PC-9 (cell line): Measurements from ENCODE around the gene ATG4D. TPM values are rescaled to one million over a fixed set of nuclear protein-coding genes. Genes with fewer than 3 reads are reported as not detected.
A peak's percentile ranks its signal among the peaks of the same experiment; 100 is the strongest.

Source experiments
- BruUV-seq: library from RNA; stranded (reverse); fragments of 400-500 nt; replicated peaks from 2 replicates; lab custom pipeline; 2021; lab: Mats Ljungman, UMichigan
- CTCF ChIA-PET: fragments of 300-600 bp; sonication (Branson Sonifier 250); formaldehyde crosslinking; loops from one replicate; lab custom pipeline; 2022; ENCODE audit warnings: antibody characterized with exemption; lab: Charles Lee
- POLR2A ChIA-PET: fragments of 300-600 bp; sonication (Branson Sonifier 250); formaldehyde crosslinking; loops from one replicate; lab custom pipeline; 2022; ENCODE audit warnings: antibody characterized with exemption; ENCODE audit not compliant: unreplicated experiment; lab: Charles Lee
- DNase-seq, 2 experiments: peaks; one replicate each; pipeline versions ENCODE4 v3.0.0 to v3.0.0-alpha.2; 2015 to 2022; ENCODE audit warnings: mixed read lengths in 1 of 2
- H2AFZ ChIP-seq: fragments of 200-600 bp; sonication (generic); 2 replicates; pipeline ENCODE4 v1.8.1; 2017; ENCODE audit warnings: antibody characterized with exemption
- H3F3A ChIP-seq: fragments of 200-600 bp; sonication (generic); 2 replicates; pipeline ENCODE4 v1.8.1; 2017; ENCODE audit warnings: antibody characterized with exemption, mild to moderate bottlenecking, low read depth; ENCODE audit not compliant: insufficient read depth
- H3K27ac ChIP-seq: fragments of 200-600 bp; sonication (generic); 2 replicates; pipeline ENCODE4 v1.6.1; 2016; ENCODE audit warnings: mixed run types
- H3K27me3 ChIP-seq: fragments of 200-600 bp; sonication (generic); 2 replicates; pipeline ENCODE4 v1.6.1; 2016; ENCODE audit warnings: low read depth, mixed run types; ENCODE audit not compliant: insufficient read depth
- H3K36me3 ChIP-seq: fragments of 200-600 bp; sonication (generic); 2 replicates; pipeline ENCODE4 v1.6.1; 2016; ENCODE audit warnings: low read depth, mixed run types
- H3K4me1 ChIP-seq: fragments of 200-600 bp; sonication (generic); replicated peaks from 2 replicates; pipeline ENCODE4 v1.6.1; 2016; ENCODE audit warnings: mixed run types; ENCODE audit not compliant: insufficient read depth
- H3K4me2 ChIP-seq: fragments of 200-600 bp; sonication (generic); 2 replicates; pipeline ENCODE4 v1.6.1; 2017; ENCODE audit warnings: mixed run types
- H3K4me3 ChIP-seq: fragments of 200-600 bp; sonication (generic); 2 replicates; pipeline ENCODE4 v1.6.1; 2016; ENCODE audit warnings: mixed run types
- H3K79me2 ChIP-seq: fragments of 200-600 bp; sonication (generic); 2 replicates; pipeline ENCODE4 v1.6.1; 2017; ENCODE audit warnings: low read depth, mixed run types
- H3K9me2 ChIP-seq: fragments of 200-600 bp; sonication (generic); 2 replicates; pipeline ENCODE4 v1.8.1; 2017; ENCODE audit warnings: mild to moderate bottlenecking; ENCODE audit not compliant: insufficient read depth
- H3K9me3 ChIP-seq: fragments of 200-600 bp; sonication (generic); 2 replicates; pipeline ENCODE4 v1.8.1; 2016; ENCODE audit warnings: low read depth; ENCODE audit not compliant: insufficient read depth
- H4K20me1 ChIP-seq: fragments of 200-600 bp; sonication (generic); 2 replicates; pipeline ENCODE4 v1.8.1; 2017; ENCODE audit not compliant: insufficient read depth
- EZH2 ChIP-seq: fragments of 200-600 bp; sonication (generic); IDR thresholded peaks from 2 replicates; pipeline ENCODE4 v1.8.0; 2017; ENCODE audit warnings: antibody characterized with exemption, low read depth
- intact Hi-C: fragments of 100-400 bp; cut with micrococcal nuclease; formaldehyde crosslinking; loops from one replicate; pipeline ENCODE4 v1.10.0; 2022; ENCODE audit not compliant: unreplicated experiment
- total RNA-seq: library from RNA; stranded (reverse); gene quantifications from 2 replicates; pipeline ENCODE4 v1.2.3, GENCODE V29; 2021
- TF ChIP-seq, protein P1 (sequence below): fragments of 200-600 bp; sonication (generic); conservative IDR thresholded peaks from 2 replicates; pipeline ENCODE4 v1.6.1; 2017; ENCODE audit warnings: mixed run types, antibody characterized with exemption, mild to moderate bottlenecking, moderate library complexity

The ATG4D gene
- total RNA-seq, 1 experiment from 2014 or later, result 40.2 TPM

DNA sequence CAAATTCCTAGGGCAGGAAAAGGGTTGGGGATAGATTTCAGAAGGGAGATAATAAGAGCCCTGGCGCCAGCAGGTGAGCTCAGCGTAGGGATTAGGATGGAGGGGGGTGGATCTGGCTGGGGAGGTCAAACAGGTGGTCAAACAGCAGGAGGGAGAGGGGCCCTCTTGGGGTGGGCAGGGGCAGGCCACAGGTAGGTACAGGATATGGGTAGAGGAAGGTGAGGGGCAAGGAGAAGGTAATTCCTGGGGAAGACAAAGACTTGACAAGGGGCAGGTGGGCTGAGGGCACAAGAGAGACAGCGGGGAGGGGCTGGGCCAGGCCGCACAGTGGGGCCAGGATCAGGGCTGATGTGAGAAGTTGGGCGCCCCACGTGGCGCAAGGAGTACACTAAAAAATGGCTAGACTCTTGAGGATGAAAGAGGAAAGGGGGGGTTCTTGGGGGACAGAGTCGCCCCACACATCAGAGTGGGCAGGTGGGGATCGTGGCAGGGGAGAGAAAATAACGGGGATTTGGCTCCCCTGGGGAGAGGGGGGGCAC is 21.4 kb downstream of the ATG4D start:
- H3K36me3 ChIP-seq, result peaks cover 2% of the 10 kb centered on the region; the same call in 1 of the 2 replicates
- peaks cover 7% of the 10 kb centered on the region; the same call in 1 of the 2 replicates for H4K20me1 ChIP-seq
- H2AFZ ChIP-seq, result peak overlapping the region; percentile 89
- H3K27ac ChIP-seq, result no peak overlapping the region; the same call in 1 of the 2 replicates
- H3K79me2 ChIP-seq, result peaks cover 22% of the 10 kb centered on the region
- CTCF ChIA-PET, result interaction anchor here (0.6 kb wide), 1 partner anchor 85 kb away, joined by 6 read pairs; no protein-coding TSS in a partner anchor
- TSS peak; percentile 29 for BruUV-seq
- peak overlapping the region; percentile 77 for H3K4me3 ChIP-seq
- H3K4me1 ChIP-seq, result peaks cover 30% of the 10 kb centered on the region
- no peaks in the 10 kb centered on the region for H3K9me2 ChIP-seq
- H3K4me2 ChIP-seq, result peak overlapping the region; percentile 97
- H3K9me3 ChIP-seq, result no peaks in the 10 kb centered on the region
- TF ChIP-seq, protein P1, sequence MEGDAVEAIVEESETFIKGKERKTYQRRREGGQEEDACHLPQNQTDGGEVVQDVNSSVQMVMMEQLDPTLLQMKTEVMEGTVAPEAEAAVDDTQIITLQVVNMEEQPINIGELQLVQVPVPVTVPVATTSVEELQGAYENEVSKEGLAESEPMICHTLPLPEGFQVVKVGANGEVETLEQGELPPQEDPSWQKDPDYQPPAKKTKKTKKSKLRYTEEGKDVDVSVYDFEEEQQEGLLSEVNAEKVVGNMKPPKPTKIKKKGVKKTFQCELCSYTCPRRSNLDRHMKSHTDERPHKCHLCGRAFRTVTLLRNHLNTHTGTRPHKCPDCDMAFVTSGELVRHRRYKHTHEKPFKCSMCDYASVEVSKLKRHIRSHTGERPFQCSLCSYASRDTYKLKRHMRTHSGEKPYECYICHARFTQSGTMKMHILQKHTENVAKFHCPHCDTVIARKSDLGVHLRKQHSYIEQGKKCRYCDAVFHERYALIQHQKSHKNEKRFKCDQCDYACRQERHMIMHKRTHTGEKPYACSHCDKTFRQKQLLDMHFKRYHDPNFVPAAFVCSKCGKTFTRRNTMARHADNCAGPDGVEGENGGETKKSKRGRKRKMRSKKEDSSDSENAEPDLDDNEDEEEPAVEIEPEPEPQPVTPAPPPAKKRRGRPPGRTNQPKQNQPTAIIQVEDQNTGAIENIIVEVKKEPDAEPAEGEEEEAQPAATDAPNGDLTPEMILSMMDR, result no peak; the same call in 1 of the 2 replicates
- TF ChIP-seq EZH2, result no peak
- peaks cover 38% of the 10 kb centered on the region for H3F3A ChIP-seq
- POLR2A ChIA-PET, result interaction anchor here (0.5 kb wide), 1 partner anchor 28 kb away, joined by 3 read pairs; no protein-coding TSS in a partner anchor
- no peaks in the 10 kb centered on the region for H3K27me3 ChIP-seq
- intact Hi-C loops, result loop anchor here (5.0 to 10.0 kb wide), 2 partner anchors 143 to 300 kb away; partner anchors contain the start of gene PDE4A
- no peak for DNase-seq

GRCh38 chr19:10565567-10566407 is 22.1 kb downstream of the ATG4D start, which contains the start of gene KRI1:
TSS of gene KRI1 (minus strand) at chr19:10566010. CDS start at chr19:10565999, 11 bp downstream.
- H3K27ac ChIP-seq, result peak within 1 kb of the TSS; percentile 6; the same call in 1 of the 2 replicates
- ChIA-PET CTCF (interaction anchor here (0.6 to 1.3 kb wide), 2 partner anchors 15 to 37 kb away, joined by 3 to 7 read pairs; no protein-coding TSS in a partner anchor), POLR2A (interaction anchor here (0.5 kb wide), 2 partner anchors 28 to 56 kb away, joined by 3 to 4 read pairs; no protein-coding TSS in a partner anchor)
- no peaks in the 10 kb centered on the region for H3K36me3 ChIP-seq
- intact Hi-C loops, result loop anchor here (5.0 to 10.0 kb wide), 2 partner anchors 143 to 301 kb away; partner anchors contain the start of gene PDE4A
- peaks cover 36% of the 10 kb centered on the region for H3F3A ChIP-seq
- no peaks in the 10 kb centered on the region for H3K27me3 ChIP-seq
- BruUV-seq, result no TSS peak
- H4K20me1 ChIP-seq, result peaks cover 7% of the 10 kb centered on the region; the same call in 1 of the 2 replicates
- DNase-seq, result peak; percentile 90 to 98
- peaks cover 30% of the 10 kb centered on the region for H3K4me1 ChIP-seq
- H3K9me3 ChIP-seq, result no peaks in the 10 kb centered on the region
- TF ChIP-seq, protein P1, result no peak; the same call in 1 of the 2 replicates
- no peak for TF ChIP-seq EZH2
- H3K4me3 ChIP-seq, result peak within 1 kb of the TSS; percentile 77
- peak within 1 kb of the TSS; percentile 89 for H2AFZ ChIP-seq
- H3K4me2 ChIP-seq, result peak within 1 kb of the TSS; percentile 97
- peaks cover 22% of the 10 kb centered on the region for H3K79me2 ChIP-seq
- no peaks in the 10 kb centered on the region for H3K9me2 ChIP-seq

- Histone ChIP-seq H3K4me1 (peaks cover 30% of the 10 kb centered on the region), H3K4me2 (peak overlapping the region; percentile 97), H3F3A (peaks cover 36% of the 10 kb centered on the region), H3K36me3 (no peaks in the 10 kb centered on the region), H3K79me2 (peaks cover 22% of the 10 kb centered on the region), H3K27ac (0 out of 2 replicates have a peak overlapping the region, but pooled peaks have one; percentile 6), H2AFZ (0 out of 2 replicates have a peak overlapping the region, but pooled peaks have one; percentile 55), H4K20me1 (peaks cover 7% of the 10 kb centered on the region; the same call in 1 of the 2 replicates), H3K9me2 (no peaks in the 10 kb centered on the region), H3K4me3 (peak overlapping the region; percentile 77; the same call in 1 of the 2 replicates), H3K27me3 (no peaks in the 10 kb centered on the region), H3K9me3 (no peaks in the 10 kb centered on the region)
- intact Hi-C loops, result loop anchor here (5.0 to 10.0 kb wide), 2 partner anchors 144 to 302 kb away; partner anchors contain the start of gene PDE4A
- no peak for TF ChIP-seq EZH2
- TF ChIP-seq, protein P1, result no peak
- no peak for DNase-seq
- BruUV-seq, result no TSS peak
- CTCF ChIA-PET, result interaction anchor here (0.6 to 1.3 kb wide), 2 partner anchors 15 to 36 kb away, joined by 3 to 7 read pairs; no protein-coding TSS in a partner anchor
- POLR2A ChIA-PET, result interaction anchor here (0.5 kb wide), 1 partner anchor 56 kb away, joined by 4 read pairs; no protein-coding TSS in a partner anchor
These were observed 22.6 kb downstream of the ATG4D start for GRCh38 chr19:10566408-10566657.
